HG03432 (cell line): Measurements from ENCODE around the gene RALGAPB.
"Not testable (repeated sequence)": the region's sequence is repeated elsewhere in the genome, so short reads cannot be mapped to it uniquely, and the experiment has no call there.

ENCODE experiments used
- ATAC-seq: cut with Tn5 transposase; IDR thresholded peaks from one replicate; pipeline ENCODE4 v1.9.1; 2021; ENCODE audit warnings: mild to moderate bottlenecking, moderate library complexity; ENCODE audit not compliant: unreplicated experiment

Gene RALGAPB

GRCh38 chr20:38446441-38447209 lies 26.0 kb upstream of the RALGAPB start:
- peak; percentile 85 for ATAC-seq

DNA sequence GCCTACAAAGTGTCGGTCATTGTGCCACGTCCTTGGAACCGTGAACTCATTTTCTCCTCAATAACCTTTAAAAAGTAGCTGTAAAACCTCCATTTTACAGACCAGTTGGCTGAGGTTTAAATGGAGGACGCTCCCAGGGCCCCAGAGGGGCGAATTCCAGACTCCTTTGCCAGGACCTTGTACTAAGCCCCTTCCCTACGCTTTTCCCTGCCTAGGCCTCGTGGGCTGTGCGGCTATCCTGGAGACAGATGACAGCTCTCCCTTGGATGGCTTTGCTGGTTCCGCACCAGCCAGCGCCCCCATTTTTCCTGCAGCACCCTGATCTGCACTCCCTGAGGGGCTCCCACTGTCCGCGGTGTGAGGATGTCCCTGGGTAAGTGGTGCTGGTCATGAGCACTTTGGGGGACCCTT lies 25.4 kb upstream of the RALGAPB start:
- no peak for ATAC-seq

GRCh38 chr20:38447931-38448675 lies 24.5 kb upstream of the RALGAPB start:
- ATAC-seq, result no peak

DNA sequence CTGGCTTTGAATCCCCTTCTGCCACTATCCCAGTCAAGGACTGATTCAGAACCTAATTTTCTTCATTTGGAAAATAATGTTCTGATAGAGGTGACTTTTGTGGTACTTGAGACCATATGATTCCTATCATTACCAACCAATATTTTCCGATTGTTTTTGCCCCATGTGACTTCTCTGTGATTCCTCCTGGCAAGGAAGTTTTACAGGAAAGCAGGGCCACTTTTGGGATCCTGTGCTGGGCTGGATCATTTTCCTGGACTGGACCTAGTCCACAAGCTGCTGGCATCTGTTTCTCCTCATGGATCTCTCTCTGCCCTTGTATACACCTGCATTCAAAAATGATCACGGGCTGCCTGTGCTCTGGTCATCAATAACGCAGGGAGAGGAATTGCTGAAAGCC lies 23.6 kb upstream of the RALGAPB start:
- no peak for ATAC-seq

DNA sequence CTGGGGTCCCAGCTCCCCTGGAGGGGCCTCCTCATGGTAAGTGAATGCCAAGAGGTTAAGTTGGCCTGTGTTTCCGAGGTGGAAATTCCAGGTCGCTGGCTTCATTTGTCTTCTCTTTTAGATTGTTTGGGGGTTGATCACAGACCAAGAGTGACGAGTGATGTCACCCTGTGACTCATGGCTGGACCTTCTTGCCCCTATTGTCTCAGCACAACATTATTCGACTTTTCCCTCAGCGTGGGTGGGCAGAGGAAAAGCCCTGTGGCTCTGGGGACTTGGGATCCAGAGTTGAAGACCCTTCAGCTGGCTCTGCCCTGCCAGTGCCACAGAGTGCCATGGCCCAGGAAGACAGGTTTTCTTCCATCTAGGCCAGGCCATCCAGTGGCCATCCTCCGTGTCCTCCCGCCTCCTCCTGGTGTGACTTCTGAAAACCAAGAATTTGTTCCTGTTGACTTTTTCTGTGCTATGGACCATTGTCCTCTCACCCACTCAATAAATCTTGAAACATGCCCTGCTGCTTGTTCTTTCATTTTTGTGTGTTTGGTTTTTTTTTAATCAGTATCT lies 22.1 kb upstream of the RALGAPB start:
- no peak for ATAC-seq

GRCh38 chr20:38452880-38453624 lies 19.6 kb upstream of the RALGAPB start:
- ATAC-seq, result no peak

DNA sequence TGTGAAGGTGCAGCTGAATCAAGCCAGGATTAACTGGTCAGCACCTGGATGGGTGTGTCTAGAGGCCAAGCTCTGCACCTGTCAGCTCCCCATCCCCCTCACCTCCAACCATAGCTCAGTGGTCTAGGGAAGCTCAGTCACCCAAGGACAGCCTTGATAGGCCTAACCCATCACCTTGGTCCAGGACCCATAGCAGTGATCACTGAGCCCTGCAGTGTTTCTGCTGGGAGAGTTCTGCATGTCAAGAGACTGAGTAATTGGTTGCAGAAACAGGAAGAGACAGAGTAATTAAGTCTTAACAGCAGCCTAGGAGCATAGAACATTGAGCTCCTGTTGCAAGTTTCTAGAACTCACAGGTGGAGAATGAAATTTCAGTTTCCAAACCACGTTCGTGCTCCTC lies 18.7 kb upstream of the RALGAPB start:
- peak; percentile 71 for ATAC-seq

DNA sequence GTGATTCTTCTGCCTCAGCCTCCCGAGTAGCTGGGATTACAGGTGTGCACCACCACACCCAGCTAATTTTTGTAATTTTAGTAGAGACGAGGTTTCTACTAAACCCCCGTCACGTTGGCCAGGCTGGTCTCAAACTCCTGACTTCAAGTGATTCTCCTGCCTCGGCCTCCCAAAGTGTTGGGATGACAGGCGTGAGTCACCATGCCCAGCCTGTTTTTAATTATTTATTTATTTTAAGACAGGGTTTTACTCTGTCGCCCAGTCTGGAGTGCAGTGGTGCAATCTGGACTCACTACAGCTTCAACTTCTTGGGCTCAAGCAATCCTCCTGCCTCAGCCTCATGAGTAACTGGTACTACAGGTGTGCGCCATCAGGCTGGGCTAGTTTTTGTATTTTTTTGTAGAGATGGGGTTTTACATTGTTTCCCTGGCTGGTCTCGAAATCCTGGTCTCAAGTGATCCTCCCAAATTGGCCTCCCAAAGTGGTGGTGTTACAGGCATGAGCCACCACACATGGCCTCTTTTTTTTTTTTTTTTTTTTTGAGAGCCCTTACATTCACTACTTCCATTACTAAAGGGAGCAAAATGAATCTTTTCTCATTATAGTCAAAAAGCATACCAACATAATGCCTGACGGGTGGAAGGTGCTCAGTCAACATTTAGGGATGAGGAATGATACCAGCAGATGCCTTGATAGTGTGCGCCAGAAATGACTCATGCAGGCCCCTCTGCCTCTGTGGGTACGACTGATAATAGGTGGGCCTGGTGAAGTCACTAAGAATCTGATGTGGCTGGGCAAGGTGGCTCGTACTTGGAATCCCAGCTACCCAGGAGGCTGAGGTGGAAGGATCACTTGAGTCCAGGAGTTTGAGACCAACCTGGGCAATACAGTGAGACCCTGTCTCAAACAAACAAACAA lies 17.8 kb upstream of the RALGAPB start:
- ATAC-seq, result no peak

DNA sequence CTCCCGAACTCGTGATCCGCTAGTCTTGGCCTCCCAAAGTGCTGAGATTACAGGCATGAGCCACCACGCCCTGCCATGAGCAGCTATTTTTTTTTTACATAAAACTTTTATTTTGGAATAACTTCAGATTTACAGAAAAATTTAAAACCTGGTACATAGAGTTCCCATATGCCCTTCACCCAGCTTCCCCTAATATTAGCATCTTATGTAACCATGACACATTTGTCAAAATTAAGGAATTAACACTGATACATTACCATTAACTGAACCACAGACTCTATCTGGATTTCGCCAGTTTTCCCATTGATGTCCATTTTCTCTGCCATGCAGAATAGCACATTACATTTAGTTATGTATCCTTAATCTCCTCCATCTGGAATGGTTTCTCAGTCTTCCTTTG lies 14.3 kb upstream of the RALGAPB start:
- no peak for ATAC-seq

- ATAC-seq, result no peak
Observed at GRCh38 chr20:38460040-38460623, 12.5 kb upstream of the RALGAPB start.

- not testable (repeated sequence) for ATAC-seq
Observed at GRCh38 chr20:38460631-38461030, 12.0 kb upstream of the RALGAPB start.

- not testable (repeated sequence) for ATAC-seq
Observed at GRCh38 chr20:38461167-38461566, 11.5 kb upstream of the RALGAPB start.

DNA sequence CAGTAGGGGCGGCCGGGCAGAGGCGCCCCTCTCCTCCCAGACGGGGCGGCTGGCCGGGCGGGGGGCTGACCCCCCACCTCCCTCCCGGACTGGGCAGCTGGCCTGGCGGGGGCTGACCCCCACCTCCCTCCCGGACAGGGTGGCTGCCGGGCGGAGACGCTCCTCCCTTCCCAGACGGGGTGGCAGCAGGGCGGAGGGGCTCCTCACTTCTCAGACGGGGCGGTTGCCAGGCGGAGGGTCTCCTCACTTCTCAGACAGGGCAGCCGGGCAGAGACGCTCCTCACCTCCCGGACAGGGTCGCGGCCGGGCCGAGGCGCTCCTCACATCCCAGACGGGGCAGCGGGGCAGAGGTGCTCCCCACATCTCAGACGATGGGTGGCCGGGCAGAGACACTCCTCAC lies 11.1 kb upstream of the RALGAPB start:
- not testable (repeated sequence) for ATAC-seq

DNA sequence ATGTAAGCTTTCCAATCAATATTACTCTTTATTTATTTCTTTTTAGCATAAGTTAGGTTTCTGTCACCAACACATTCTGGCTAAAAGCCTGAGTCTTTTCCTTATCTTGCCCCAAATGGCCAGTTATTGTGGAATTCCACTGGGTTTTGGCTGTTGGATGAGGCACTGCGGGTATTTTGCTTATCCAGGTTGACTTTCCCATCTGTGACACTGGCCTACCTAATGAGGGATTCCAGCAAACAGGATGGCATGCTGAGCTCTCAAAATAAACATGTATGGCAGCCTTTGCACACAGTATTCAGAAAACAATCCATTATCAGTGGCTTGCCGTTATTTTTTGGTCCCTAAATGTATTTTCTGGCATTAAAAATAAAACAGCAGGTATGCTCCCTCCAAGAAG lies 6.5 kb upstream of the RALGAPB start:
- no peak for ATAC-seq

DNA sequence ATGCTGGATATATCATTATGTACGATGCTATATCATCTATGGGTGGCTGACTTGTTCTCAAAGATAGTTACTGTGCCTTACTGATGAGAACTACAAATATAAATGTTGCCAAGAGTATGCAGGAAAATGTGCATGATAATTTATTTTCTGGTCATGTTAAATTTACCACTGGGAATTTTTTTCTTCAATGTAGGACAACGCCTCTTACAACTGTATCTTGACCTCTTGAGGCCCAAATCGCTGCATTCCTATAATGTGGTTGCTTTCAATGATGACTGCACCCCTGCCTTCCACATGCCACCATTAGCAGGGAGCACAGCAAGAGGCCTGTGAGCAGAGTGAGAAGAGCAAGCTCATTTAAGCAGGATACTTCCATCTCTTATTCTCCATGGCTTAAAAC lies 5.7 kb upstream of the RALGAPB start:
- no peak for ATAC-seq

DNA sequence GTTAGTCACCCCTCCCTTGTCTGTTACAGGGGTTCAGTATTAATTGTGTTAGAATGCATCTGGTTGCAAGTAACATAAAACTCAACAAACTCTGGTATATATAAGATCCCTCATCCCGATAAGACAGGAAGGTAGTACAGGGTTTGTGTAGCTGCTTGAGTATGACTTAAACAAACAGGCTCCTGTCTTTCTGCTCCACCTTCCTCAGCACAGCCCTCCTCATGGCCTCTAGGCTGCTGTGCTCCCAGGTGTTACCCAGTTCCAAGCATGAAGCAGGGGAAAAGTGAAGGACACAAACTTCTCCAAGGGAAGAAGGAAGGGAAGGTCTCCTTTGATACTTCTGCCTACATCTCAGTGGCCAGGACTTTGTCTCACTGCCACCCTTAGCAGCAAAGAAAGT lies 1.4 kb upstream of the RALGAPB start:
- no peak for ATAC-seq

- ATAC-seq, result no peak
Observed at GRCh38 chr20:38471987-38472512, 593 bp upstream of the RALGAPB start.

DNA sequence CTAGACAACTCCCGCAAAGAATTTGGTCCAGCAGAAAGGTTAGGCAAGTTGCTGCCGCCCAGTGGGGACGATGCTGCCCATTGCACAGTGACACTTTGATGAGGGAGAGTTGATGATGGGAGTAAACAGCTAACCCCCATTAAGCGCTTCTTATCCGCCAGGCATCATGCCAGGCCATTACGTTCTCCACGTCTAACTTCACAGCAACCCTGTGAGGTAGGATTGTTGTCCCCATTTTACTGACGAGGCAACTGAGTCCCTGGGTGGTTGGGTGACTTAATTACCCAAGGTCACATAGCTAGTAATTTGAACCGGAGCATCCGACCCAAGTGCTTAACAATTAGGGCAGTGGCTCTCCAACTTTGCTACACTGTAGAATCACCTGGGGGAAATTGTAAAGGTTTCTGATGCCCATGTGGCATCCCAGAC lies 738 bp downstream of the RALGAPB start:
- no peak for ATAC-seq

DNA sequence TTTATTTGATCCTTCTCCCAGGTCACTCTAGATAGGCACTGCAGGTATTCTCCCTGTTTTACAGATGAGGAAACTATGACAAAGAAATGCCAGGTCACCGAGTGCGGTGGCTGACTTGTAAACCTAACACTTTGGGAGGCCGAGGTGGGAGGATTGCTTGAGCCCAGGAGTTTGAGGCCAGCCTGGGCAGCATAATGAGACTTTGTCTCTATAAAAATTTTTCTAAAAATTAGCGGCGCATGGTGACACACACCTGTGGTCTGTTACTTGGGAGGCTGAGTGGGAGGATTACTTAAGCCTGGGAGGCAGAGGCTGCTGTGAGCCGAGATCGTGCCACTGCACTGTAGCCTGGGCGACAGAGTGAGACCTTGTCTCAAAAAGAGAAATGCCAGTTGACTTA lies 5.1 kb downstream of the RALGAPB start:
- ATAC-seq, result no peak

DNA sequence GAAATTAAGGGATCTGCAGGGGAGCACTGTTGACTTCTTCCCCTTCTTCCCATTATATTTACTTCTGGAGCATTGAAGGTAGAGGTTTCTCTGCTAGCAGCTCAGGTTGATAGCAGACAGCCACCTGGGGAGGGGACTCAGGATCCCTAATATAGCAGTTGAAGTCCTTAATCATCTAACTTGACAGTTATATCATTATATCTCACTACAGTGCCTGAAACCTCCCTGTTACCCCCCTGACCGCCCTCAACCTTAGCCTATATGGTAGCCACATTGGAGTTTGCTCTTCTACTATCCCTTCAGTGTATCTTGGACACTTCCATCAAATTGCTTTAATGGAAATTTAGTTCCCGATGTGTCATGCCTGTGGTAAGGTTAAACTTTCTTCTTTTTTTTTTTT lies 7.0 kb downstream of the RALGAPB start:
- ATAC-seq, result no peak
